Smooth muscle cell (in vitro differentiated cells): ENCODE data around the gene B4GALT6. TPM values are rescaled to one million over a fixed set of nuclear protein-coding genes. Genes with fewer than 3 reads are reported as not detected.
"Not testable (repeated sequence)": the region's sequence is repeated elsewhere in the genome, so short reads cannot be mapped to it uniquely, and the experiment has no call there.

Experiments
- DNase-seq: peaks from one replicate; lab custom pipeline; 2025; ENCODE audit not compliant: unreplicated experiment; lab: John Stamatoyannopoulos, UW
- H2AFZ ChIP-seq: fragments of 200-600 bp; sonication (generic); 2 replicates; pipeline ENCODE4 v1.6.0; 2016; ENCODE audit warnings: antibody characterized with exemption, low read depth, mild to moderate bottlenecking
- H3F3A ChIP-seq: fragments of 200-600 bp; sonication (generic); 2 replicates; pipeline ENCODE4 v1.6.0; 2017; ENCODE audit warnings: antibody characterized with exemption, low read depth
- H3K27ac ChIP-seq: fragments of 200-600 bp; sonication (generic); 2 replicates; pipeline ENCODE4 v1.5.1; 2016; ENCODE audit warnings: low read depth, mild to moderate bottlenecking
- H3K27me3 ChIP-seq: fragments of 200-600 bp; sonication (generic); 2 replicates; pipeline ENCODE4 v1.6.1; 2016; ENCODE audit warnings: low read depth, mild to moderate bottlenecking
- H3K36me3 ChIP-seq: fragments of 200-600 bp; sonication (generic); 2 replicates; pipeline ENCODE4 v1.5.1; 2016; ENCODE audit warnings: low read depth
- H3K4me1 ChIP-seq: fragments of 200-600 bp; sonication (generic); 2 replicates; pipeline ENCODE4 v1.5.1; 2016; ENCODE audit warnings: low read depth
- H3K4me2 ChIP-seq: fragments of 200-600 bp; sonication (generic); 2 replicates; pipeline ENCODE4 v1.6.0; 2016; ENCODE audit warnings: mild to moderate bottlenecking
- H3K4me3 ChIP-seq: fragments of 200-600 bp; sonication (generic); 2 replicates; pipeline ENCODE4 v1.5.1; 2016; ENCODE audit warnings: mild to moderate bottlenecking
- H3K79me2 ChIP-seq: fragments of 200-600 bp; sonication (generic); 2 replicates; pipeline ENCODE4 v1.6.0; 2016; ENCODE audit warnings: low read depth, mild to moderate bottlenecking
- H3K9ac ChIP-seq: fragments of 200-600 bp; sonication (generic); 2 replicates; pipeline ENCODE4 v1.6.0; 2016; ENCODE audit warnings: low read depth
- H3K9me3 ChIP-seq: fragments of 200-600 bp; sonication (generic); replicated peaks from 2 replicates; pipeline ENCODE4 v1.5.1; 2016; ENCODE audit warnings: low read depth
- H4K20me1 ChIP-seq: fragments of 200-600 bp; sonication (generic); 2 replicates; pipeline ENCODE4 v1.6.0; 2016; ENCODE audit warnings: low read depth
- WGBS: methylation state at CpG from one replicate; pipeline ENCODE4 v1.1.7; 2016; ENCODE audit warnings: low lambda C conversion rate; 5-methylcytosine and 5-hydroxymethylcytosine counted together
- polyA plus RNA-seq: library from polyadenylated mRNA; unstranded; fragments of >200 nt; fragmentation: Nextera tagmentation; extraction: Ambion mirVana; gene quantifications from 2 replicates; pipeline ENCODE4 v1.2.1, GENCODE V29; 2016
- total RNA-seq: library from RNA; depleted of rRNA; stranded (reverse); fragments of >200 nt; gene quantifications from 2 replicates; pipeline ENCODE4 v1.2.3, GENCODE V29; 2014
- TF ChIP-seq, protein P1 (sequence below): fragments of 200-600 bp; sonication (generic); IDR thresholded peaks from 2 replicates; pipeline ENCODE4 v1.5.1; 2017; ENCODE audit warnings: borderline replicate concordance, mild to moderate bottlenecking, antibody characterized with exemption; ENCODE audit not compliant: insufficient read depth, poor library complexity, severe bottlenecking

The B4GALT6 gene
- total RNA-seq (14.4 and 15.1 TPM in 2 replicates), polyA plus RNA-seq (1.7 and 4.0 TPM in 2 replicates)

DNA sequence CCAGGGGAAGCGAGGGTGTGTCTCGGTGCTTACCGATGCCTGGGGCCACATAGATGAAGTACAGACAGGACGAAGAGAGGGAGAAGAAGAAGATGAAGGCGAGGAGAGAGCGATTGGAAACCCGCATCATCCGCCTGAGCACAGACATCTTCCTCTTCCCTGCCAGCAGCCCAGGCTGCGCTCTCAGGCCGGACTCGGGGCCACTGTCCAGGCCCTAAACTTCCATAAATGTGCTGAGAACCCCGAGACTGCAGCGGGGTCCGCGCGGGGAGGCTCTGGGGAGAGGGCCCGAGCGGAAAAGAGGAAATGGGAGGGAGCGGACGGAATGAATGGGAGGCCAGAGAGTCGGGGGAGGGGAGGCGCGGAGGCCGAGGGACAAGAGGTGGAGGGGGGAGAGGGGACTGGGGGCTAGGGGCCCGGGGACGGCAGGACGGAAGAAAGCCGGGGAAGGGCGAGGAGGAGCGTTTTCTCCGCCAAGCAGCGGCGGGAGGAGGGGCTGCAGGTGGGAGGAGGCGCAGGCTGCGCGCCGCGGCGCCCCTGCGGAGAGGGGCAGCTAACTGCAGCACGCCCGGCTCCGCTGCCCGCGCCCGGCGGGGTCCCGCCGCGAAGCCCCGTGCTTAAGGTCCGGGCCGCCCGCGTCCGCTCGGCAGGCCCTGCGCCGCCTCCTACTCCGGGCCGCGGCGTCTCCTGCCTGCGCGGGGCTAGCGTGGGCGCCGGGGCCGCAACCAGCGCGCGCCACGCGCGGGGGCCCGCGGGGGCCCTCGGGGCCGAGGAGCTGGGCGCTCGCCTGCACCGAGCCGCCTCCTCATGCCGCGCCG is at the start of gene B4GALT6:
TSS of gene B4GALT6 (minus strand) at position 303 of the 818 bp plus-strand sequence. CDS start at position 148, 155 bp downstream.
- H3K36me3 ChIP-seq = no peaks in the 10 kb centered on the region
- no peaks in the 10 kb centered on the region for H4K20me1 ChIP-seq
- peak within 1 kb of the TSS; percentile 100 for H3K4me2 ChIP-seq
- no peaks in the 10 kb centered on the region for H3K27me3 ChIP-seq
- H2AFZ ChIP-seq = peak within 1 kb of the TSS; percentile 97
- peak within 1 kb of the TSS; percentile 39 for H3K9ac ChIP-seq
- no peak for DNase-seq
- H3K4me3 ChIP-seq = peak within 1 kb of the TSS; percentile 87
- no peak within 1 kb of the TSS for H3K27ac ChIP-seq
- under 1% methylated on average over 40 of the region's 86 CpGs for WGBS
- TF ChIP-seq, protein P1, sequence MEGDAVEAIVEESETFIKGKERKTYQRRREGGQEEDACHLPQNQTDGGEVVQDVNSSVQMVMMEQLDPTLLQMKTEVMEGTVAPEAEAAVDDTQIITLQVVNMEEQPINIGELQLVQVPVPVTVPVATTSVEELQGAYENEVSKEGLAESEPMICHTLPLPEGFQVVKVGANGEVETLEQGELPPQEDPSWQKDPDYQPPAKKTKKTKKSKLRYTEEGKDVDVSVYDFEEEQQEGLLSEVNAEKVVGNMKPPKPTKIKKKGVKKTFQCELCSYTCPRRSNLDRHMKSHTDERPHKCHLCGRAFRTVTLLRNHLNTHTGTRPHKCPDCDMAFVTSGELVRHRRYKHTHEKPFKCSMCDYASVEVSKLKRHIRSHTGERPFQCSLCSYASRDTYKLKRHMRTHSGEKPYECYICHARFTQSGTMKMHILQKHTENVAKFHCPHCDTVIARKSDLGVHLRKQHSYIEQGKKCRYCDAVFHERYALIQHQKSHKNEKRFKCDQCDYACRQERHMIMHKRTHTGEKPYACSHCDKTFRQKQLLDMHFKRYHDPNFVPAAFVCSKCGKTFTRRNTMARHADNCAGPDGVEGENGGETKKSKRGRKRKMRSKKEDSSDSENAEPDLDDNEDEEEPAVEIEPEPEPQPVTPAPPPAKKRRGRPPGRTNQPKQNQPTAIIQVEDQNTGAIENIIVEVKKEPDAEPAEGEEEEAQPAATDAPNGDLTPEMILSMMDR = no peak
- H3K4me1 ChIP-seq = peaks cover 36% of the 10 kb centered on the region
- H3K9me3 ChIP-seq = no peaks in the 10 kb centered on the region
- H3K79me2 ChIP-seq = peaks cover 21% of the 10 kb centered on the region
- peaks cover 14% of the 10 kb centered on the region for H3F3A ChIP-seq

DNA sequence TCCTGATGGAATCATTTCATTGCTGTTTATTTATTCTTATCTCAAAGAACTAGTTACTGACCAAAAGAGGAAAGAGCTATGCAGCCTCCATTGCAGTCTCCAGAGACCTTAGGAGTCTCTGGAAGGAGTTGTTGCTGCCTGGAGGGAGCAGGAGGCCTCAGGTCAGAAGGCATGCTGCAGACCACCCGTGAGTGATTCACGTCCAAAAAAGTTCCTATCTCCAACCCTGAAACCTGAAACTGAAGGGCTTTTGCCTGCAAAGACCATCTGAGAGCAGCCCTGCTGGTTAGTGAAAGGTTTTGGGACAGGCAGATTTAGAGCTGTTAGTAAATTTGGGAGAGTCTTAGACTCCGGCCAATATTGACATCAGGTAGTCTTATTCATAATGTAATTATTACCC is 47.2 kb upstream of the B4GALT6 start:
- Histone ChIP-seq H3K27me3 (no peaks in the 10 kb centered on the region), H3K4me3 (no peak overlapping the region), H3K27ac (no peak overlapping the region), H3K9ac (no peak overlapping the region), H3K36me3 (no peaks in the 10 kb centered on the region), H3K4me2 (no peak overlapping the region), H3K9me3 (no peaks in the 10 kb centered on the region), H3K79me2 (no peaks in the 10 kb centered on the region), H4K20me1 (no peaks in the 10 kb centered on the region), H3K4me1 (no peaks in the 10 kb centered on the region), H2AFZ (no peak overlapping the region), H3F3A (no peaks in the 10 kb centered on the region)
- TF ChIP-seq, protein P1 = no peak
- no peak for DNase-seq
- 38% methylated on average over 3 of the region's 3 CpGs for WGBS

- DNase-seq, H3K4me3 ChIP-seq, H3K27ac ChIP-seq, H3K4me2 ChIP-seq, H3K9me3 ChIP-seq, H3K4me1 ChIP-seq, H3K36me3 ChIP-seq, H2AFZ ChIP-seq, H3F3A ChIP-seq, H3K9ac ChIP-seq, H4K20me1 ChIP-seq, H3K79me2 ChIP-seq, H3K27me3 ChIP-seq: not testable (repeated sequence)
- 89% methylated on average over 2 of the region's 2 CpGs for WGBS
Measured at GRCh38 chr18:31729196-31729595, 44.8 kb upstream of the B4GALT6 start.

- Histone ChIP-seq H3K9me3 (no peaks in the 10 kb centered on the region), H2AFZ (no peak overlapping the region), H3F3A (no peaks in the 10 kb centered on the region), H3K4me1 (no peaks in the 10 kb centered on the region), H3K27me3 (no peaks in the 10 kb centered on the region), H3K79me2 (no peaks in the 10 kb centered on the region), H3K9ac (no peak overlapping the region), H3K27ac (no peak overlapping the region), H3K36me3 (no peaks in the 10 kb centered on the region), H3K4me2 (no peak overlapping the region), H4K20me1 (no peaks in the 10 kb centered on the region), H3K4me3 (no peak overlapping the region)
- TF ChIP-seq, protein P1 = no peak
- 93% methylated on average over 40 of the region's 43 CpGs for WGBS
- DNase-seq = no peak
Measured at GRCh38 chr18:31723990-31724711, 39.8 kb upstream of the B4GALT6 start.
